SK-N-SH treated with all-trans-retinoic acid at 6 μM for 48 hours (cell line): Measurements from ENCODE around the gene GET3.

Source experiments
- ATAC-seq: fragments of 200-7000 bp; cut with Tn5 transposase; 3 replicates; pipeline ENCODE4 v1.9.1; 2020; ENCODE audit warnings: mild to moderate bottlenecking, moderate library complexity
- ARNTL ChIP-seq: fragments of 450-650 bp; formaldehyde crosslinking; IDR thresholded peaks from 2 replicates; pipeline ENCODE4 v1.5.0; 2020; ENCODE audit warnings: low read depth, mild to moderate bottlenecking, moderate library complexity, borderline replicate concordance
- BACH2 ChIP-seq: fragments of 250-450 bp; sonication (Bioruptor Pico); IDR thresholded peaks from 2 replicates; pipeline ENCODE4 v1.9.0; 2021; ENCODE audit warnings: mild to moderate bottlenecking, borderline replicate concordance
- CSDC2 ChIP-seq: fragments of 250-450 bp; sonication (Bioruptor Pico); IDR thresholded peaks from 2 replicates; pipeline ENCODE4 v1.5.0; 2020; ENCODE audit warnings: mild to moderate bottlenecking, moderate library complexity
- ESRRG ChIP-seq: fragments of 250-450 bp; sonication (Bioruptor Pico); IDR thresholded peaks from 2 replicates; pipeline ENCODE4 v1.6.1; 2021; ENCODE audit warnings: mild to moderate bottlenecking
- GLIS3 ChIP-seq: fragments of 250-450 bp; sonication (Bioruptor Pico); IDR thresholded peaks from 2 replicates; pipeline ENCODE4 v1.5.0; 2020; ENCODE audit warnings: mild to moderate bottlenecking, moderate library complexity
- ISL1 ChIP-seq: fragments of 250-450 bp; sonication (Bioruptor Pico); IDR thresholded peaks from 2 replicates; pipeline ENCODE4 v2.1.2; 2022; ENCODE audit warnings: mild to moderate bottlenecking, moderate library complexity
- PPARA ChIP-seq: fragments of 250-450 bp; sonication (Bioruptor Pico); IDR thresholded peaks from 2 replicates; pipeline ENCODE4 v1.5.0; 2020; ENCODE audit warnings: mild to moderate bottlenecking, borderline replicate concordance
- RARB ChIP-seq: fragments of 250-450 bp; sonication (Bioruptor Pico); IDR thresholded peaks from 2 replicates; pipeline ENCODE4 v1.8.0; 2021; ENCODE audit warnings: mild to moderate bottlenecking, moderate library complexity
- TCF4 ChIP-seq: fragments of 250-450 bp; sonication (Bioruptor Pico); IDR thresholded peaks from 2 replicates; pipeline ENCODE4 v1.8.0; 2021; ENCODE audit warnings: mild to moderate bottlenecking, moderate library complexity, borderline replicate concordance
- TOX ChIP-seq: fragments of 250-450 bp; sonication (Bioruptor Pico); IDR thresholded peaks from 2 replicates; pipeline ENCODE4 v1.8.0; 2021; ENCODE audit warnings: mild to moderate bottlenecking, moderate library complexity, borderline replicate concordance
- ZC3H10 ChIP-seq: fragments of 250-450 bp; sonication (Bioruptor Pico); IDR thresholded peaks from 2 replicates; pipeline ENCODE4 v1.5.1; 2021; ENCODE audit warnings: mild to moderate bottlenecking, moderate library complexity
- ZFP3 ChIP-seq: fragments of 250-450 bp; sonication (Bioruptor Pico); IDR thresholded peaks from 2 replicates; pipeline ENCODE4 v1.5.0; 2020; ENCODE audit warnings: mild to moderate bottlenecking, moderate library complexity
- ZFP30 ChIP-seq: fragments of 450-650 bp; formaldehyde crosslinking; IDR thresholded peaks from 2 replicates; pipeline ENCODE4 v1.5.0; 2022; ENCODE audit warnings: mild to moderate bottlenecking, moderate library complexity
- ZNF565 ChIP-seq: fragments of 450-650 bp; formaldehyde crosslinking; conservative IDR thresholded peaks from 2 replicates; pipeline ENCODE4 v1.5.0; 2020; ENCODE audit warnings: low read depth, mild to moderate bottlenecking, moderate library complexity
- ZNF70 ChIP-seq: fragments of 450-650 bp; formaldehyde crosslinking; IDR thresholded peaks from 2 replicates; pipeline ENCODE4 v1.5.0; 2020; ENCODE audit warnings: mild to moderate bottlenecking, moderate library complexity
- ZNF8 ChIP-seq: fragments of 450-650 bp; formaldehyde crosslinking; IDR thresholded peaks from 2 replicates; pipeline ENCODE4 v1.5.0; 2020; ENCODE audit warnings: mild to moderate bottlenecking, moderate library complexity
- TF ChIP-seq, protein P1 (sequence below): fragments of 250-450 bp; sonication (Bioruptor Pico); IDR thresholded peaks from 2 replicates; pipeline ENCODE4 v1.5.1; 2020; ENCODE audit warnings: low read depth, mild to moderate bottlenecking, moderate library complexity
- TF ChIP-seq, protein P2 (sequence below): fragments of 250-450 bp; sonication (Bioruptor Pico); IDR thresholded peaks from 2 replicates; pipeline ENCODE4 v1.5.1; 2021; ENCODE audit warnings: mild to moderate bottlenecking, moderate library complexity
- TF ChIP-seq, protein P3 (sequence below): fragments of 250-450 bp; sonication (Bioruptor Pico); IDR thresholded peaks from 2 replicates; pipeline ENCODE4 v1.8.0; 2020; ENCODE audit warnings: mild to moderate bottlenecking, moderate library complexity, borderline replicate concordance
- TF ChIP-seq, protein P4 (sequence below): fragments of 250-450 bp; sonication (Bioruptor Pico); IDR thresholded peaks from 2 replicates; pipeline ENCODE4 v1.8.0; 2021; ENCODE audit warnings: low read depth, mild to moderate bottlenecking, moderate library complexity, borderline replicate concordance
- TF ChIP-seq, protein P5 (sequence below): fragments of 250-450 bp; sonication (Bioruptor Pico); IDR thresholded peaks from 2 replicates; pipeline ENCODE4 v1.5.0; 2020; ENCODE audit warnings: mild to moderate bottlenecking, moderate library complexity

Gene GET3

DNA sequence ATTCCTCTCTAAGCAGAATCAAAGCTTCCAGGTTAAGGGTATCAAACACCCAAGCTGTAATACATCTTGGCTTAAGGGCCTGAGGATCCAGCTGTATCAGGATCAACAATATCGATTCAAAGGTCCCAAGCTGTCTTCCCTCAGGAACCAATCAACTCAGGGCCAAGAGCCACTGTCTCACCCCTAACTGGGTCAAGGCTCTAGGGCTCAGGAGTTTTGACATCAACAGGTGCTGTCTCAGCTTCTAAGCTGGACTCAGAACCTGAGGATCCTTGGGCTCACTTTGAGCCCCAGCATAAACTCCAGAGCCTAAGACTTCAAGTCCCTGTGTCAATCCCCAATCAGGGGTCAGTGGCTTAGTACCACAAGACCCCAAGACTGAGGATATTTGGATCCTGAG is 41.8 kb upstream of the GET3 start:
- TF ChIP-seq, protein P1, sequence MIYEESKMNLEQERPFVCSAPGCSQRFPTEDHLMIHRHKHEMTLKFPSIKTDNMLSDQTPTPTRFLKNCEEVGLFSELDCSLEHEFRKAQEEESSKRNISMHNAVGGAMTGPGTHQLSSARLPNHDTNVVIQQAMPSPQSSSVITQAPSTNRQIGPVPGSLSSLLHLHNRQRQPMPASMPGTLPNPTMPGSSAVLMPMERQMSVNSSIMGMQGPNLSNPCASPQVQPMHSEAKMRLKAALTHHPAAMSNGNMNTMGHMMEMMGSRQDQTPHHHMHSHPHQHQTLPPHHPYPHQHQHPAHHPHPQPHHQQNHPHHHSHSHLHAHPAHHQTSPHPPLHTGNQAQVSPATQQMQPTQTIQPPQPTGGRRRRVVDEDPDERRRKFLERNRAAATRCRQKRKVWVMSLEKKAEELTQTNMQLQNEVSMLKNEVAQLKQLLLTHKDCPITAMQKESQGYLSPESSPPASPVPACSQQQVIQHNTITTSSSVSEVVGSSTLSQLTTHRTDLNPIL (CRISPR knock-in tag), result no peak
- TF ChIP-seq, protein P2, sequence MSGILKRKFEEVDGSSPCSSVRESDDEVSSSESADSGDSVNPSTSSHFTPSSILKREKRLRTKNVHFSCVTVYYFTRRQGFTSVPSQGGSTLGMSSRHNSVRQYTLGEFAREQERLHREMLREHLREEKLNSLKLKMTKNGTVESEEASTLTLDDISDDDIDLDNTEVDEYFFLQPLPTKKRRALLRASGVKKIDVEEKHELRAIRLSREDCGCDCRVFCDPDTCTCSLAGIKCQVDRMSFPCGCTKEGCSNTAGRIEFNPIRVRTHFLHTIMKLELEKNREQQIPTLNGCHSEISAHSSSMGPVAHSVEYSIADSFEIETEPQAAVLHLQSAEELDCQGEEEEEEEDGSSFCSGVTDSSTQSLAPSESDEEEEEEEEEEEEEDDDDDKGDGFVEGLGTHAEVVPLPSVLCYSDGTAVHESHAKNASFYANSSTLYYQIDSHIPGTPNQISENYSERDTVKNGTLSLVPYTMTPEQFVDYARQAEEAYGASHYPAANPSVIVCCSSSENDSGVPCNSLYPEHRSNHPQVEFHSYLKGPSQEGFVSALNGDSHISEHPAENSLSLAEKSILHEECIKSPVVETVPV, result no peak
- TF ChIP-seq CSDC2 (CRISPR knock-in tag) (no peak), TCF4 (CRISPR knock-in tag) (no peak), TOX (CRISPR knock-in tag) (no peak), ZC3H10 (CRISPR knock-in tag) (no peak), BACH2 (no peak), ZFP3 (no peak), RARB (CRISPR knock-in tag) (no peak), PPARA (CRISPR knock-in tag) (no peak), ZNF70 (CRISPR knock-in tag) (no peak), ESRRG (CRISPR knock-in tag) (no peak), ZNF565 (CRISPR knock-in tag) (no peak)
- TF ChIP-seq, protein P3, sequence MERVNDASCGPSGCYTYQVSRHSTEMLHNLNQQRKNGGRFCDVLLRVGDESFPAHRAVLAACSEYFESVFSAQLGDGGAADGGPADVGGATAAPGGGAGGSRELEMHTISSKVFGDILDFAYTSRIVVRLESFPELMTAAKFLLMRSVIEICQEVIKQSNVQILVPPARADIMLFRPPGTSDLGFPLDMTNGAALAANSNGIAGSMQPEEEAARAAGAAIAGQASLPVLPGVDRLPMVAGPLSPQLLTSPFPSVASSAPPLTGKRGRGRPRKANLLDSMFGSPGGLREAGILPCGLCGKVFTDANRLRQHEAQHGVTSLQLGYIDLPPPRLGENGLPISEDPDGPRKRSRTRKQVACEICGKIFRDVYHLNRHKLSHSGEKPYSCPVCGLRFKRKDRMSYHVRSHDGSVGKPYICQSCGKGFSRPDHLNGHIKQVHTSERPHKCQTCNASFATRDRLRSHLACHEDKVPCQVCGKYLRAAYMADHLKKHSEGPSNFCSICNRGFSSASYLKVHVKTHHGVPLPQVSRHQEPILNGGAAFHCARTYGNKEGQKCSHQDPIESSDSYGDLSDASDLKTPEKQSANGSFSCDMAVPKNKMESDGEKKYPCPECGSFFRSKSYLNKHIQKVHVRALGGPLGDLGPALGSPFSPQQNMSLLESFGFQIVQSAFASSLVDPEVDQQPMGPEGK (CRISPR knock-in tag), result no peak
- TF ChIP-seq, all 23 proteins: peak for 0
- no peak for ATAC-seq

DNA sequence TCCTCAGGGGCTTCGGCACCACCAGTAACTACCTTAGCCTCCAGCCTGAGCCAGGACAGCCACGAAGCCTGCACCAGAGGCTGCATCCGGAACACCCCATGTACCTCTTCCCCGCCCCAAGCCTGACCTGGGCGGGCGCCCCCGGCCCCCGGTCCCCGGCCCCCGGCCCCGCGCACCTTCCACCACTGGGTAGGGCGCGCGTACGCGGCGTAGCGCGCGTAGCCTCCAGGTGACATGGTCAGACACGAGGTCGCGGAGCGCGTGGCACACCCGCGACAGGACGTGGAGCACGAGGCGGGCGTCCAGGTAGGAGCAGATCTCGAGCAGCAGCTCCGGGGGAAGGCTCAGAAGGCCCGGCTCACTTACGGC is 41.3 kb upstream of the GET3 start:
- TF ChIP-seq ESRRG (CRISPR knock-in tag) (no peak), ZNF8 (CRISPR knock-in tag) (no peak), ARNTL (CRISPR knock-in tag) (no peak)
- TF ChIP-seq, protein P4, sequence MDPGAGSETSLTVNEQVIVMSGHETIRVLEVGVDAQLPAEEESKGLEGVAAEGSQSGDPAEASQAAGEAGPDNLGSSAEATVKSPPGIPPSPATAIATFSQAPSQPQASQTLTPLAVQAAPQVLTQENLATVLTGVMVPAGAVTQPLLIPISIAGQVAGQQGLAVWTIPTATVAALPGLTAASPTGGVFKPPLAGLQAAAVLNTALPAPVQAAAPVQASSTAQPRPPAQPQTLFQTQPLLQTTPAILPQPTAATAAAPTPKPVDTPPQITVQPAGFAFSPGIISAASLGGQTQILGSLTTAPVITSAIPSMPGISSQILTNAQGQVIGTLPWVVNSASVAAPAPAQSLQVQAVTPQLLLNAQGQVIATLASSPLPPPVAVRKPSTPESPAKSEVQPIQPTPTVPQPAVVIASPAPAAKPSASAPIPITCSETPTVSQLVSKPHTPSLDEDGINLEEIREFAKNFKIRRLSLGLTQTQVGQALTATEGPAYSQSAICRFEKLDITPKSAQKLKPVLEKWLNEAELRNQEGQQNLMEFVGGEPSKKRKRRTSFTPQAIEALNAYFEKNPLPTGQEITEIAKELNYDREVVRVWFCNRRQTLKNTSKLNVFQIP (CRISPR knock-in tag), result no peak

DNA sequence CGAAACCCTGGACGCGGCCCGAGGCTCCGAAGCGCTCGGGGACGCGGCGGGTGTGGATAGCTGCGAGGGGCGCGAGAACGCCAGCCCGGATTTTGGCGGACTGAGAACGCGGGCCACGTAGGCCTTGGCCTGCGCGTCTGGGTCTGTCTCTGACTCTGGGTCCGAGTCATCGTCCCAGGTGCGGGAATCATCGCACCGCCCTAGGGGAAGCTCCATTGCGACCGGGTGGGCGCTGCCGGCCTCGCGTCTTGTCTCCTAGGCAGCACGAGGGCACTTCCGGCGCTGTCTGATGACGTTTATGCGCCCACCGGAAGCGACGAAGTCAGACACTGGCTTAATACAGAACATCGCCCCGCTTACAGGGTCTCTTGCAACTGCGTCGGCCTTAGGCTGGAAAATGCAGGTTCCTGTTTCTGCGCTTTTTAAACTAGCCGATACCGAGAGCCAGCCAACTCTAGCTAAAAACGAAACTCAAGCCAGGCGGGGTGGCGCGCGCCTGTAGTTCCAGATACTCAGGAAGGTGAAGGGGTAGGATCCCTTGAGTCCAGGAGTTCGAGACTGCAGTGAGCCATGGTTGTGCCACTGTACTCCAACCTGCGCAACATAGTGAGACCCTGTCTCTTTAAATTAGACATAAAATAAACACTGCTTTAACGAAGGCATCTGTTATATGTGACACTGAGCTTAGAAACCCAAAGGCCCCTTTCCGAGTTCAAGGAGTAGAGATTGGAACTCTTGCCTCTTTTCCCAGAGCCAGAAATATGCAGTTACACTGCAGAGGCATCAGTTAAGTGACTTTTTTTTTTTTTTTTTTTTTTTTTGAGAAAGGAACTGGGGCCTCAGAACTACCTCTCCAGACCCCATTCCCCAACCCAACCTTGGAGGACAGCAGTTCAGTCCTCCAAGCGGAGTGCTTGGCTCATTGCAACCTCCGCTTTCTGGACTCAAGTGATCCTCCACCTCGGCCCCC is 40.6 kb upstream of the GET3 start, which contains the start of gene FBXW9:
Gene FBXW9 (minus strand): TSS at position 266 of the 970 bp plus-strand sequence. CDS start 50 bp downstream, at position 216.
- ATAC-seq, result peak; percentile 91
- TF ChIP-seq GLIS3 (CRISPR knock-in tag), result 0 out of 2 replicates have a peak, but pooled peaks have one; percentile 26
- TF ChIP-seq BACH2, result no peak
- no peak for TF ChIP-seq ZNF565 (CRISPR knock-in tag)
- TF ChIP-seq, protein P2, result no peak
- no peak for TF ChIP-seq TCF4 (CRISPR knock-in tag)
- TF ChIP-seq ZFP30, result no peak
- TF ChIP-seq, protein P3 (CRISPR knock-in tag), result no peak
- 0 out of 2 replicates have a peak, but pooled peaks have one; percentile 5 for TF ChIP-seq TOX (CRISPR knock-in tag)
- TF ChIP-seq ESRRG (CRISPR knock-in tag), result 0 out of 2 replicates have a peak, but pooled peaks have one; percentile 73
- TF ChIP-seq, protein P5, sequence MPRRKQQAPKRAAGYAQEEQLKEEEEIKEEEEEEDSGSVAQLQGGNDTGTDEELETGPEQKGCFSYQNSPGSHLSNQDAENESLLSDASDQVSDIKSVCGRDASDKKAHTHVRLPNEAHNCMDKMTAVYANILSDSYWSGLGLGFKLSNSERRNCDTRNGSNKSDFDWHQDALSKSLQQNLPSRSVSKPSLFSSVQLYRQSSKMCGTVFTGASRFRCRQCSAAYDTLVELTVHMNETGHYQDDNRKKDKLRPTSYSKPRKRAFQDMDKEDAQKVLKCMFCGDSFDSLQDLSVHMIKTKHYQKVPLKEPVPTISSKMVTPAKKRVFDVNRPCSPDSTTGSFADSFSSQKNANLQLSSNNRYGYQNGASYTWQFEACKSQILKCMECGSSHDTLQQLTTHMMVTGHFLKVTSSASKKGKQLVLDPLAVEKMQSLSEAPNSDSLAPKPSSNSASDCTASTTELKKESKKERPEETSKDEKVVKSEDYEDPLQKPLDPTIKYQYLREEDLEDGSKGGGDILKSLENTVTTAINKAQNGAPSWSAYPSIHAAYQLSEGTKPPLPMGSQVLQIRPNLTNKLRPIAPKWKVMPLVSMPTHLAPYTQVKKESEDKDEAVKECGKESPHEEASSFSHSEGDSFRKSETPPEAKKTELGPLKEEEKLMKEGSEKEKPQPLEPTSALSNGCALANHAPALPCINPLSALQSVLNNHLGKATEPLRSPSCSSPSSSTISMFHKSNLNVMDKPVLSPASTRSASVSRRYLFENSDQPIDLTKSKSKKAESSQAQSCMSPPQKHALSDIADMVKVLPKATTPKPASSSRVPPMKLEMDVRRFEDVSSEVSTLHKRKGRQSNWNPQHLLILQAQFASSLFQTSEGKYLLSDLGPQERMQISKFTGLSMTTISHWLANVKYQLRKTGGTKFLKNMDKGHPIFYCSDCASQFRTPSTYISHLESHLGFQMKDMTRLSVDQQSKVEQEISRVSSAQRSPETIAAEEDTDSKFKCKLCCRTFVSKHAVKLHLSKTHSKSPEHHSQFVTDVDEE (CRISPR knock-in tag), result no peak
- TF ChIP-seq ISL1 (CRISPR knock-in tag), result no peak
- no peak for TF ChIP-seq ZFP3
- no peak for TF ChIP-seq PPARA (CRISPR knock-in tag)
- TF ChIP-seq ZNF70 (CRISPR knock-in tag), result no peak
- TF ChIP-seq, protein P1 (CRISPR knock-in tag), result no peak

More for the DNA sequence above, 41.3 kb upstream of the GET3 start:
- ATAC-seq, result peak; percentile 28
